EH (cell line): ENCODE data around the gene UPK3A.
A peak's percentile ranks its signal among the peaks of the same experiment; 100 is the strongest.
"Not testable (repeated sequence)": the region's sequence is repeated elsewhere in the genome, so short reads cannot be mapped to it uniquely, and the experiment has no call there.

Experiments used
- DNase-seq: peaks from one replicate; pipeline ENCODE4 v3.0.0-alpha.2; 2015; ENCODE audit warnings: low read depth

UPK3A gene

DNA sequence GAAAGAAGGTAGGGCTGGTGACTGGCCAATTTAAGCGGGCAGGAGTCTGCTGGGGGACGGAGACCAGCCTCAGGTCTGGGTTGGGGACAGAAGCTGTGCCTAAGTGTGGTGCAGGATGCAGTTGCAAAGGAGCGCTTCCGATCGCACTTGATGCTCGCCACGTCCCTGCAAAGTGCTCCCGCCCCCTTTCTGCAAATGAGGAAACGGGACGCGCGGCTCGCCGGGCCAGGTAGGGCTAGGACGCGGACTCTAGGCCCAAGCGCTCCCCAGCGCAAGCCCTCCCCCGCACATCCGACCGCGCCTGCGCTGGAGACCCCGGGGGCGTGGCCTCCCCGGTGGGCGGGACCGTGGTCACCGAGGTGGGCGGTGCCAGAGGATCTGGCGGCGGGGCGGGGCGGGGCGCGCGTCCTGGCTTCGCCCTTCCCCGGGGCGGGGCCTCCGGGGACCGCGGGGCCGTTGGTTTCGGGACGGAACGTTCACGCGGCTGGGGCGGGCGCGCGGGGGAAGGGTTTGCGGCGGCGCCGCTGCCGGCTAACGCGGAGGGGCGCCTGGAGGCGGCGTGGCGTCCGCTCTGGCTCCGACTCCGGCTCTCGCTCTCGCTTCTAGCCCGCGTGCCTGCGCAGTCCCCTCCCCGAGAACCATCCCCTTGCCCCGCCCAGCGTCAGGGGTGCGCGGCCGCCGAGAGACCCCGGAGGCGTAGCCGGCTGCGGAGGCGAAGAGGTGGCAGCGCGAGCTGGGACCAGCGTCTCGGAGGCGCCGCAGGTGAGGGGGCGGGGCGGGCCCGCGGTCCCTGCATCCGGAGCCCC lies 24.9 kb downstream of the UPK3A start, which contains the start of gene FAM118A:
Gene FAM118A (plus strand): TSS at position 513 of the 806 bp plus-strand sequence. CDS start 12,446 bp downstream, outside the sequence.
- DNase-seq: peak; percentile 90

DNA sequence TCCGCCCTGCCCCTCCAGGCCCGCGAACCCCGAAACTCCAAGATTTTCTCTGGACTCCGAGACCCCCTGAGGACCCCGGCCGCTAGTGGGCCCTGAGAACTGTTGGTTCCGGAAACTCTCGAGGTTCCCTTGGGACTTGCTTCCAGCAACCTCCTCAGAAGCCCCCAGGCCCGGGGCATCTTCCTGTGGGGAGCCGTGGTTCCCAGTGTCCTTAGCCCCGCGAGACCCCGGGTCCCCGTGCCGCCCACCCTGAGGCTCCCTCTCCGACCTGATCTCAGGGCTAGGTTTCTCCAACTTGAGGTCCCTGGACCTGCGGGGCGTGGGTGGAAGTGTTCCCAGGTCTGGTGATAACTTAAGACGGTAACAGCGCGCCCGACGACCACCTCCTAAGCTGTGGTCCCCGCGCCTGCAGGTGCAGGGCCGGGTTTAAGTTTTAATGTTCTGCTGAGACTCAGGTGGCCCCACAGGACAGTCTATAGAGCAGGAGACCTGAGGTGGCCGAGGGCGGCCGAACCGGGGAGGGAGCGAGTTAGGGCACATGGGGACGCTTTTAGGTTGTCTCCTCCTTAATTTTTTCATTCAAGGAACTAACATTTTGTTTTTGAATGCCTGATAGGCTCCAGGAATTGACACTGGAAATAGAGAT lies 25.7 kb downstream of the UPK3A start:
- DNase-seq: no peak

DNA sequence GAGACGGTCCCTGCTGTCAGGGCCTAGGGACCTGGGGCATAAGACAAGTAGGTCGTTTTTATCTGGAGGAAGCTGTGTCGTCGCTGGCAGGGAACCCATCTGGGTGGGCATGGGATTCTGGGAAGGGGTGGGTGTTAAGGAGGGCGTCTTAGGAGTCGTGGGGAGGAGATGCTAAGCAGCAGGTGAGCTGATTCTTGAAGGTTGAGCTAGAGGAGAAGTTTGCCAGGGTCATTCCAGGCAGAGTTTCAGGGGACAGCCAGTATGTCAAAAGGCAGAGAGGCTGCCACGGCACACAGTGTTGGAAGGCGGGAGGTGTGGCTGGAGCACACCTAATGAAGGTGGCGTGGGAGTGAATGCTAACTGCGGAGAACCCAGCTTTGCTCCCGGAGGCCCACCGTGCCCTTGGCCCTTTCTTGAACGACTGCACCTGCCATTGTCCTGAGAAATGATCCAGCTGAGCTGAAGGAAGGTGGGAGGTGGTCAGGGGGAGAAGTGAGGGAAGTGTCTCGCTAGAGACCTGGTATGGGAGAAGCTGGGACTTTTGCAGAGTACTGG lies 26.3 kb downstream of the UPK3A start:
- DNase-seq: no peak

DNA sequence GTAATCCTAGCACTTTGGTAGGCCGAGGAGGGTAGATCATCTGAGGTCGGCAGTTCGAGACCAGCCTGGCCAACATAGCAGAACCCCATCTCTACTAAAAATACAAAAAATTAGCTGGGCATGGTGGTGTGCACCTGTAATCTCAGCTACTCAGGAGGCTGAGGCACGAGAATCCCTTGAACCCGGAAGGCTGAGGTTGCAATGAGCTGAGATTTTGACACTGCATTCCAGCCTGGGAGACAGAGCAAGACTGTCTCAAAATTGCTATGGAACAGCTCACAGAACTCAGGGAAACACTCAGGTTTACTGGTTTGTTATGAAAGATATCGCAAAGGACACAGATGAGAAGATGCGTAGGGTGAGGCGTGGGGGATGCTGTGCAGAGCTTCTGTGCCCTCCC lies 27.7 kb downstream of the UPK3A start:
- DNase-seq: no peak

DNA sequence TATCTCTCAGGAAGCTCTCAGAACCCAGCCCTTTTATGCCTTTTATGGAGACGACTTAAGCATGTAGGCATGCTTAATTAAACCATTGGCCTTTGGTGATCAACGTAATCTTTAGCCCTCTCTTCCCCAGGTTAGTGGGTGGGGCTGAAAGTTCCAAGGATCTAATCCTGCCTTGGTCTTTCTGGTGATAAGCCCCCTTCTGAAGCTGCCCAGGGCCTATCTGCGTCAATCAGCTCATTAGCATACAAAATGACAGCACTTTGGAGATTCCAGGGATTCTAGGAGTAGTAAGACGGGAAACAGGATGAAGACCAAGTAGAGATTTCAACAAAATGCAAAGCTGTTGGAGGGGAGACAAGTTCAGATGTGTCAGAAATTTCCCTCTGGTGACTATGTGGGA lies 28.1 kb downstream of the UPK3A start:
- no peak for DNase-seq

DNA sequence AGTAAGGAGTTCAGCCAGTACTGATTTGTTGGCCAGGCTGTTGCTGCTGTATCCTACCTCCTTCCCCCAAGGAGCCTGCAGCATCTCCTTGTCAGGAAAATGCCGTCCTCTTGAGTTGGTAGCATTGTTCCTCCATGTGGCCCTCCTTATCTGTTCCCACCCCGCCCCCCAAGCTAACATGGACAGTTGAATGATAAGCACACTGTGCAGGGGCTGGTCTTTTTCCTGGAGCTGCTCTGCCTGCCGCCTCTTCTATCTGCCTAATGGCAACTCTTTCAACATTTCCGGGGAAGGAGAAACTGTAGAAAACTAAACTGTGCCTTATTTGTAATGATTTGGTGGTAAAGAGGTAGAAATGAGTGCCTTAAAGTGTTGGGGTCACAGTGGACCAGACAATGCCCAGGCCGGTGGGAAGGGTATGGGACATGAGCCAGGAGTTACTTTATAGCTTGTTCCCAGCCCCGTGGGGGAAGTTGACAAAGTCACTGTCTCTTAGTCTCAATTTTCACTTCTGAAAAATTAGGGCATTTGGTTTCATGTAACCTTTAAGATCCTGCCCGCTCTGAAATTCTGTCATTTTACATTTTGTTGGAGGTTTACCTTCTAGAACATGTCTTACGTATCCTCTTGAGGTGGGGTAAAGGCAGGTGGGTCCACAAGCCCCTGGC lies 29.4 kb downstream of the UPK3A start:
- no peak for DNase-seq

DNA sequence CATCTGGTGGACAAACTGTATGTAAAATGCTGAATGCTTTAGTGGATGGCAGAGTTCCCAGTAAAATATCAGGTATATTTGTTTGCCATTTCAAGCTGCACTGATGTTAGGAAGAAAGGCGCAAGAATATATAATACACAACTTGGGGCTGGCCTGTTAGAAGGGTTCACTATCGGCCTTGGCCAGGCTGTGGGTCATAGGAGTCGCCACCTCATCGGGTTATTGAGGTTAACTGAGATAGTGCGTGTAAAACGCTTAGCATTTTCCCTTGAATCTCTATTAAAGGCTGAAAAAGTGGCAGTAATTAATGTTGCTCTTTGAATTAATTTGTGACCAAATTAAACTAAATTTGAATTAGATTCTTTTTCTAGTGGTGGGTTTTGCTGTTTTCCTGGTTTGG lies 30.0 kb downstream of the UPK3A start:
- DNase-seq: no peak

DNA sequence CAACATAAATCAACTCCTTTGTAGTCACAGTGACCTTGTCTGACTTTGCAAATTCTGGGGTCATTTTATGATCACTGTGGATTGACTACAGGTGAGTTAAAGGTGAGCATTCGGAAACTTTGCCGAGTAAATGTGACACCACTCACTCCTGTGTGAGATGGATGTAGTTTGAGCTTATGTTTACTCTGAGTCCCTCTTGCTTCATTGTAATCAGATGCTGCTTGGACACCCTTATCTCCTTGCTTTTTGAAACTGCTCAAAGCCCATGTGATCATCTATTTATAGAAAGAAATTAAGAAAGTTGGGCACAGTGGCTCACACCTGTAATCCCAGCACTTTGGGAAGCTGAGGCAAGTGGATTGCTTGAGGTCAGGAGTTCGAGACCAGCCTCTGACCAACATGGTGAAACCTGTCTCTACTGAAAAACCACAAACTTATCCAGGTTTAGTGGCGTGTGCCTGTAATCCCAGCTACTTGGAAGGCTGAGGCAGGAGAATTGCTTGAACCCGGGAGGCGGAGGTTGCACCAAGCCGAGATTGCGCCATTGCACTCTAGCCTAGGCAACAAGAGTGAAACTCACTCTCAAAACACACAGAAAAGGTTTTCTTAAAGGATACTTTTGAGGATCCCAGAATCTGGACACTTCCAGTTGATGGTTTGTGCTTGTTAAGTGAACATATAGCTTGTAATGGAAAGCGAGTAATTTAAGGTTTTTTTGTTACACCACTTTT lies 32.2 kb downstream of the UPK3A start:
- DNase-seq: no peak

DNA sequence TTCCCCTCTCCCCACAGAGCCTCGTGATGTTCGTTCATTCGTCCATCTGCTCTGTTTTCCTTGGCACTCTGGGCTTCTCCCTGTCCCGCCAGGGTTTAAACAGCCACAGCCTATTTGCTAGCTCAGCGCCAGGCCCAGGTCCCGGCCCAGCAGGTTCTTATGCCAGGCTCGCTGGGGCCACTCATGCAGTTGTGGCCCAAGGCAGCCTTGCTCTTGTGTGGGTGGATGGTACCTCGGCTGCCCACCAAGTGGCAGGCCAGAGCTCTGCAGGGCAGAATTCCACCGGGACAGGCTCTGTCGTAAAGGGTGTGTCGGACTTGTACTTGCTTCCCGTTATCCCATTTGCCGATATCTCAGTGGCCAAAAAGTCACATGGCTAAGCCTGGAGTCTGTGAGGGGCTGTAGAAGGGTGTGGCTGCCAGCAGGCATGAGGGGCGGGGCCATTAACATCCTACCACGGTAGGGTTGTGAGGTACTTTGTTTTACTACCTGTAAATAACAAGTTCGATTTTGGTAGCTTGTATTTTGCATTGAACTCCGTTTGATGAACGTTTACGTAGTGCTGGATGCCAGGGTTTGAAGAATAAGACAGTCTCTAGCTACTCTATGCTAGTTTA lies 32.9 kb downstream of the UPK3A start:
- peak; percentile 32 for DNase-seq

DNA sequence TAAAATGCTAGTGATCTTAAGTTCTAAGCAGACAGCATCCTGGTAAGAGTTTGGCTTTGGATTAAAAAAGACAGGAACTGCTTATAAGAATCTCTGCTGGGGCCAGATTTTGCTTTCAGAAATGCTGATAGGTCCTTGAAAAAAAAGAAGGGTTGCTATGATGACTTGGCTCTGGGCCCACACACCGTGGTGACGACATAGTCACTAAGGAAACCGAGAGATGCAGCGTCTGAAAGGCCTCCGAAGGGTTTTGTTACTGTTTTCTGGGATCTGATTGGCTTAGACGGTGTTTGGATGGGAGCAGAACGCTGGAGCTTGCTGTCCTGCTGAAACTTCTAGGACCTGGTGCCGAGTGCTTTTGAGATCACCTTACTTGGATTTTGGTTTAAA lies 33.4 kb downstream of the UPK3A start:
- peak; percentile 93 for DNase-seq

DNA sequence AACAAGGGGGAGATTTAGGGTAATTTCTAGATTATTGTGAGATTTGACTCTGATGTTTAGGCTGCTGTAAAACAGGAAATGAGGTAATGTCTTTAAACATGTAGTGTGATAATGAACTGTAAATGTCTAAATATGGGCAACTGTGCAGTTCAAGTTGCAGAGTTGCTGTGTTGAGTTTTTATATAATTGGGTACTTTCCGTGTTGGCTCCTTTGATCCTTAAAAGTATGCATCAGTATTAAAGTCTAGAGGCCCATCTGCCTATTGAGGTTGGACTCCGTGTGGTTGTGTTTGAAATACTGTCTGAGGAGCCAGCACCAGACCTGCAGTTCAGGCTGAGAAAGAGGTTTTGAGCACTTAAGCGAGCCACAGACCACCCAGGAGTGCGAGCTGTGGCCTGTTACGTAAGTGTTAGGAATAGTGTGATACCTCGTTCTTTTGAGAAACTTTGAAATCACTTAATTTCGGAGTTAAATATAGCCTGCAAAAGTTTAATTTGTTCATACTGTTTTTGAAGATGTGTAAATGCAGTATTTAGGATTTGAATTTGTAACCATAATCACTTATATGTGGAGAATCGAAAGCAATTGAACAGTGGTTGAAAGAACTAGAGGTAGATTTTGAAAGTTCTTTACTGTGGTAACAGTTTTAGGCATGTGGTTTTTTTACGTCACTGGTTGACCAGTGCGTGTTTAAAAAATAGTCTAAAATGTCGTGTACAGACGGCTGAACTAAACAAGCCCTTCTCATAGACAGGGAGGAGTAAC lies 34.0 kb downstream of the UPK3A start:
- DNase-seq: peak; percentile 75

DNA sequence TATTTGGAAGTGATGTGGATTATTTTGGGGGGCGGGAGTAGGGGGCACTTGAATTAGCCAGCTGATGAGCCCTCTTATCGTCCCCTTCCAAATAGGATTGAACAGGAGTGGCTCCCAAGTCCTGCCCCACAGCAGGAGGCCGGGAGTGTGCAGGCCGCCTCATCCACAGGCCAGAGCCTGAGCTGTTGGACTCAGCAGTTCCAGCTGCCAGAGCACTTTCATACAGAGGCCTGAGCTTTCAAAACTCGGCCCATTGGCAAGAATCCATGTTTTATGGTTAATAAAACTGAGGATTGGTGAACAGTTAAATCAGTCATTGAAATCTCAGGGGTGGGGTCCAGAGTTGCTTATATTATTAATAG lies 34.6 kb downstream of the UPK3A start:
- peak; percentile 58 for DNase-seq

DNA sequence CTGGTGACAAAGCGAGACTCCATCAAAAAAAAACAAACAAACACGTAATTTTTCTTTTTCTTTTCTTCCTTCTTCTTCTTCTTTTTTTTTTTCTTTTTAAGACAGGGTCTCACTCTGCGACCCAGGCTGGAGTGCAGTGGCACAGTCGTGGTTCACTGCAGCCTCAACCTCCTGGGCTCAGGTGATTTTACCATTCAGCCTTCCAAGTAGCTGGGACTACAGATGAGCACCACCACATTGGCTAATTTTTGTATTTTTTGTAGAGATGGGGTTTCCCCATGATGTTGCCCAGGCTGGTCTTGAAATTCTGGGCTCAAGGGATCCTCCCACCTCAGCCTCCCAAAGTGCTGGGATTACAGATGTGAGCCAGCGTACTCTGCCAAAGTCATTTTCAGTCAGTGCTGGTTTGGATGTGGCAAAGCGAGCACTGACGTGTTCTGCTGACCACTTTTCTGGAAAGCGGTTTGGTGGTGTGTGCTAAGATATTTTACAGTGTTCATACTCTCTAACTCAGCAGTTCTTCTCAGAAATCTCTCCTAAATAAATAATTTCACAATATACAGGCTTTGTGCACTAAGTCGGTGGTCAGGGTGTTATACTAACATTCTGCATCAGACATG lies 35.7 kb downstream of the UPK3A start:
- no peak for DNase-seq

DNA sequence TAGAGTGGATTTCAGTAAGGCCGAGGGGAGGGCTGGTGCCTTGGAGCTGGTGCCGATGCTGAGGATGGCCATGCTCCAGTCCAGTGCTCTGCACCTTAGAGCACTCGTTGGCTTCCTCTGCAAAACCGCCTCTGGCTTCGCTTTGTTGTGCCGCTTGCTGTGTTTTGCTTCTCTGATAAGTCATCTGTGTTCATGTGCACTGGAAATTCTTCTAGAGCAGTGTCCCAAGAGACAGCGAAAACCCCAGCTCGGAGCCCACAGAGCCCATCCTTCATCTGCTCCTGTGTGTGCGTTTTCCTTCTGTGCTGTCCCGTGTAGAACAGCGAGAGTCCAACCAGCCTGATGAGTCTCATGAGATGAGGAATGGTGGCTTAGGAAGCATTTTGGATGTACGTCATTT lies 37.1 kb downstream of the UPK3A start:
- DNase-seq: no peak

DNA sequence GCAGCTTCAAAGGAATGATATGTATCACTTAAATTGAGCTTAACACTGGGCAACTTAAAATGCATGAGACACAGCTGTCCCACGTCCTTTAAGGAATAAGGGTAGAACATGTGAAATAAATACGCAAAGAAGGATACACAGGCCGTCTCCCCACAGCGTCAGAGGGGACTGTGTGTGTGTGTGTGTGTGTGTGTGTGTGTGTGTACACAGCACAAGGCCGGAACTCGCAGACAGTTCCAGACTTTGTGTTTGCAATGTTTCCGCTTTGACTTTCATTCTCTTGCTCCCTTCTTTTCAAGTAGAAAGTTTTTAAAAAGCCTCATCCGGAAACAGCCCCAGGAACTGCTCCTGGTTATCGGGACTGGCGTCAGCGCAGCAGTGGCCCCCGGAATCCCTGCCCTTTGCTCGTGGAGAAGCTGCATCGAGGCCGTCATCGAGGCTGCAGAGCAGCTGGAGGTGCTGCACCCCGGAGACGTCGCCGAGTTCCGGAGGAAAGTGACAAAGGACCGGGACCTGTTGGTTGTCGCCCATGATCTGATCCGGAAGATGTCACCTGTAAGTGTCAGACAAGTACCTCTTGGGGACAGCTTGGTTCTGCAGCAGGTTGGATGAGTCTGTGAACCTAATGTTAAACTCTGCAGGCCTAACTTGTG lies 38.2 kb downstream of the UPK3A start:
- DNase-seq: no peak

DNA sequence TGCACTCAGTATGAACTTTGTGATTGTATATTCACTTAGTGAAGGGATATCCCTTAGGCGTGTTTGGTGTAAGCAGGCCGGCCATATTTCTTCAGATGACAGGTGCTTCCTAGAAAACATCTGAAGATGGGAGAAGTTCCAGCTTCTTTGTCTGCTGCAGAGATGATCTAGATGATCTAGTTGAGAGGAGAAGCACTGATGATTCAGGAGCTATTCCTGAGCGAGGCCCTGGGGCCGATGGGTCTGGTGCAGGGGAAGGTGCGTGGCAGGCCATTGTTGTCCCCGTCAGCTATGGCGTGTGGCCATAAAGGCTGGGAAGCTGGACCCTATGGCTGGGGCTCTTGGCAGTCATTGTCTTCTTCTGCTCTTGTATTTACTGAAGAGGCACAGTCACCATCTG lies 38.9 kb downstream of the UPK3A start:
- no peak for DNase-seq

DNA sequence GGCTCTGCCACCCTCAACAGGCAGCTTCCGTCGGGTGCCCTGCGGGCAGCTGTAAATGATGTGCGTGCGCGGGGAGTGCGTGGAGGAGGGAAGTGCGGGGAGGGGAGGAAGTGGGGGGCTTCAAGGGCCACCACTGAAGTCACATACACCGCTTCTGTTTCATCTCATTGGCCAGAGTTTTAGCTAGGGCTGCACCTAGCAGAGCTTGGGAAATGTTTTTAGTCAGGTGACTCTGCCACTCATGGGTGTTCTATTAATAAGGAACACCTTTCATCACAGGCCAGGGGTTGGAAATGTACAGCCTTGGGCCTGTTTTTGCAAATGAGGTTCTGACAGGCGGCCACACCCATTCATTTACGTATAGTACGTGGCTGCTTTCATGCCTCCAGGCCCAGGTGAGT lies 39.6 kb downstream of the UPK3A start:
- DNase-seq: no peak

DNA sequence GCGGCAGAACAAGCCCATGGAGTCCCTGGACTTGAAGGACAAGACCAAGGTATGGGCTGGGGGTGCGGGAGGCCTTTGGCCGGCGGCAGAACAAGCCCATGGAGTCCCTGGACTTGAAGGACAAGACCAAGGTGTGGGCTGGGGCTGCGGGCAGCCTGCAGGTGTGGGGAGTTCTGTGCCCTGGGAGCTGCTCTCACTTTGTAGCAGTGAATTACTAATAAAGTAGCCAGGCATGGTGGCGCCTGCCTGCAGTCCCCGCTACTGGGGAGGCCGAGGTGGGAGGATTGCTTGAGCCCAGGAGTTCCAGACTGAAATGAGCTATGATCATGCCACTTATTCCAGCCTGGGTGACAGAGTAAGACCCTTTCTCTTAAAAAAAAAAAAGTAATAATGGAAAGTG lies 43.5 kb downstream of the UPK3A start:
- DNase-seq: not testable (repeated sequence)

DNA sequence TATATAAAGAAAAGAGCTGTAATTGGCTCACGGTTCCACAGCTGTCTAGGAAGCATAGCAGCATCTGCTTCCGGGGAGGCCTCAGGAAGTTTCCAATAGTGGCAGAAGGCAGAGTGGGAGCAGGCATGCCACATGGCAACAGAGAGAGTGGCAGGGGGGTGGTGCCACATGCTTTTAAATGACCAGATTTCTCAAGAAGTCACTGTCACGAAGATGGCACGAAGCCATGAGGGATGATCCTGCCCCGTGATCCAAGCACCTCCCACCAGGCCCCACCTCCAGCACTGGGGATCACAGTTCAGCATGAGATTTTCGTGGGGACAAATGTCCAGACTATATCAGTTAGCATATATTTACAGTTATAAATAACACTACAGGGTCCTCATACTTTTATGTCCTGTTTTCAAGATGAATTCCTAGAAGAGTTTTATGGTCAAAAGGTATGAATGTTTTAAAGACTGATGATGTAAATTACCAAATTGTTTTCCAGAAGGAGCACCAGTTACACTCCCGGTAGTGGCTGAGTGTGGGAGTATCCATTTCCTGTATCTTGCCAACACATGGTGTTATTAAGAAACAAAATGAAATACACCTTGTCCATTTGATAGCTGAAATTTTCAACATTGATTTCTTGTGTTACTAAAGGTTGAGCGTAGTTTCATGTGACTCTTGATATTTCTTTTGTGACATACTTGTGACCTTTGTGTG lies 44.2 kb downstream of the UPK3A start:
- DNase-seq: peak; percentile 34
